GM18502 (cell line): ENCODE measurements around the gene ALOX12B.
"Not testable (repeated sequence)": the region's sequence is repeated elsewhere in the genome, so short reads cannot be mapped to it uniquely, and the experiment has no call there.

Experiments used
- ATAC-seq: cut with Tn5 transposase; IDR thresholded peaks from one replicate; pipeline ENCODE4 v1.9.1; 2021; ENCODE audit warnings: mild to moderate bottlenecking; ENCODE audit not compliant: unreplicated experiment, poor library complexity

The ALOX12B gene

DNA sequence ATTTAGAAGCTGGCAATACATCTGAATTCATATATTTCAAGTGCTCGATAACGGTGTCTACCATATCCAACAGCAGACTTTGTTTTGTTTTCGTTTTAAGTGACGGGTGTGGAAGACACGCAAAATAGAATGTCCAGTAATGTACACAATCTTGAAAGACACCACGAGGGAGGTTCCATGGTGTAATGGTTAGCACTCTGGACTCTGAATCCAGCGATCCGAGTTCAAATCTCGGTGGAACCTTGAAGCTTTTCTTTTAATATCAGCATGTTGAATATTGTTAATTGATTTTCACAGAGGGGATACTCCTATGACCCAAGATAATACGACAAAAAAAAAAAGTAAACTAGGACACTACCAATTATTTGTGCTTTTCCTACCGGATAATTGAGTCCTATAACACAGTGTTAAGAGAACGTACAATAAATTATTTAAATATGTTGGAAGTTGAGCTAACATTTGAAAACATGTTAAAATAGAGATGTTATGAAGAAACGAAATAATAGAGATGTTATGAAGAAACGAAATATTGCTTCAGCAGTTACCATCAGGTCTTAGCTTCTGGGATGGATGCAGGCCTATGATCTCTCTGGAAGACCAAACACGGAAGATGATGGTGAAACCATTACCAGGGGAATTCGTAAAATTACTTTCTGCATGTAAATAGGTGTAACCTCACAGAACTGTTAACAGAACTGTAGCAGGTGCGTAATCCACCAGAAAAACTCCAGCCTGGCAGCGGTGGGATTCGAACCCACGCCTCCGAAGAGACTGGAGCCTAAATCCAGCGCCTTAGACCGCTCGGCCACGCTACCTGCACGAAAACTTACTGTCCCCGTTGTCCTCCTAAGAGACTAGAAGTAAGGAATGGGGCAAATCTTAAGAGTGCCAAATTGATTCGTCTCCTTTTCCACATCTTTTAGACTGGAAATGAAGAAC is 32.3 kb upstream of the ALOX12B start:
- ATAC-seq = peak; percentile 35

GRCh38 chr17:8118769-8119580 is 31.5 kb upstream of the ALOX12B start:
- peak; percentile 36 for ATAC-seq

DNA sequence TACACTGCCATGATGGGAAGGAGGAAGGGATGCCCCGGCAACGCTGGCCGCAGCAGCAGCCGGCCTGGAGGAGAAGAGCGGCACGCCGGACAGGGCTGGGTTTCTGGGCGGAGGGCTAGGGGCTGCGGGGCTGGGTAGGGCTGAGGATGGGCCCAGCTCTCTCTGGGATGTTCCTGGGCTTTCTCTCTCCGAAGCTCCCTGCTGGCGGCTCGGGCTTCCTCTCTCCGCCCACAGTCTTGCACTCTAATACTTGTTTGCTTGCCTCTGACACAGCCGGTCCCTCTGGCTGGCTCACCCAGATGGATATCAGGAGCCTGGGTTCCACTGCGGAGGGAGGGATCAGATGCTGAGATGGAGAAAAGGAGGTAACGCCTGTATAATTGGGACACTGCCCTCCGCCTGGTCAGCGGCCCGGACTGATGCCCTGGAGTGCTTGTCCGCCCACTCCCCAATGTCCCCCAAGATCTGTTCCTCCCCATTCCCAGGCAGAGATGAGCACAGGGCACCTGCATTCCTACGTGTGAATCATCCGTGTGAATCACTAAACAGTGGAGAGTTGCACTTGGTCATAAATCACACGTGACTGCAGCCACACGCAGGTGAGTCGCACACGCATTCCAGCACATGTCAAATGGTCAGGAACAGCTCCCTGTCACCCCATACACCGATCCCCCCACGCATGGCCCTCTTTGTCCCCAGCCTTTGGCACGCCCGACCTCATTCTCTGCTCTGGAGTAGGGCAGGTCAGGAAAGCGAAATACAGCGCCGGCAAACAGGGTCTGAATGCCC is 30.7 kb upstream of the ALOX12B start, which contains the start of gene ALOXE3:
ALOXE3 (minus strand) TSS at position 535 of the 789 bp plus-strand sequence; CDS start at position 11, 524 bp downstream.
- ATAC-seq = no peak

GRCh38 chr17:8117367-8117979 is 30.0 kb upstream of the ALOX12B start:
- no peak for ATAC-seq

GRCh38 chr17:8116776-8117175 is 29.3 kb upstream of the ALOX12B start:
- ATAC-seq = no peak

- ATAC-seq = no peak
These were observed 23.4 kb upstream of the ALOX12B start for GRCh38 chr17:8110907-8111306.

- ATAC-seq = no peak
These were observed 22.9 kb upstream of the ALOX12B start for GRCh38 chr17:8110456-8110804.

DNA sequence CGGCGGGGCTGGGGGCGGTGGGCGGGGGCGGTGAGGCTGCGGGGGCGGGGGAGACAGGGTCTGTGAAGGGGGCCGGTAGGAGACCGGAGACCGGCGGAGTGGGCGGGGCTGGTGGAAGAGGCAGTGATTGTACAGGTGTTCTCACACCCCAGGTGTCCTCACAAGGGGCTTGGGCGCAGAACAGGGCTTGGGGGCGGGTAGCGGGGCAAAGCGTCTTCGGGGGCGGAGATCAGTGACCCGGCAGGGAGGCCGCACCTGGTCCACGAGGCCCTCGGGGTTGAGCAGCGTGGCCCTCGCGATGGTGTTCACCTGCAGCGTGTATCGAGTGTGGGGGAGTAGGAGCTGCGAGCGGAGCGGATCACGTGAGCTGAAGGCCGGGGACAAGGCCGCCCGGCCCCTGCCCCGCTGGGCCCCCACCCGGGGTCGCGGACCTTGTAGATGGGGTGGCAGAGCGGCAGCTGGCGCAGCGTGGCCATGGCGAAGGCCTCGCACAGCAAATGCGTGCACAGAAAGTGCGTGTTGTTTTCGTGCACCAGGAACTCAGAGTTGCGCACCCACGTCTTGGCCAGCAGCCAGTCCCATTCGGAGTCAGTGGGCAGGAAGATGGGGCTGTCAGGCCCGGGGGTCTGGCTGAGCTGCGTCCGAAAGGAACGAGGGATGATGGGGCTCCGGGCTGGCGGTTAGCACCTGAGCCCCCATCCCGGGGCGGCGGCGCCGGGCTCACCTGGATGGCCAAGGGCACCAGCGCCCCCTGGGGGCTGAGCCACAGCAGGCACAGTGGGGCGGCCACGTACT is 22.3 kb upstream of the ALOX12B start:
- no peak for ATAC-seq

DNA sequence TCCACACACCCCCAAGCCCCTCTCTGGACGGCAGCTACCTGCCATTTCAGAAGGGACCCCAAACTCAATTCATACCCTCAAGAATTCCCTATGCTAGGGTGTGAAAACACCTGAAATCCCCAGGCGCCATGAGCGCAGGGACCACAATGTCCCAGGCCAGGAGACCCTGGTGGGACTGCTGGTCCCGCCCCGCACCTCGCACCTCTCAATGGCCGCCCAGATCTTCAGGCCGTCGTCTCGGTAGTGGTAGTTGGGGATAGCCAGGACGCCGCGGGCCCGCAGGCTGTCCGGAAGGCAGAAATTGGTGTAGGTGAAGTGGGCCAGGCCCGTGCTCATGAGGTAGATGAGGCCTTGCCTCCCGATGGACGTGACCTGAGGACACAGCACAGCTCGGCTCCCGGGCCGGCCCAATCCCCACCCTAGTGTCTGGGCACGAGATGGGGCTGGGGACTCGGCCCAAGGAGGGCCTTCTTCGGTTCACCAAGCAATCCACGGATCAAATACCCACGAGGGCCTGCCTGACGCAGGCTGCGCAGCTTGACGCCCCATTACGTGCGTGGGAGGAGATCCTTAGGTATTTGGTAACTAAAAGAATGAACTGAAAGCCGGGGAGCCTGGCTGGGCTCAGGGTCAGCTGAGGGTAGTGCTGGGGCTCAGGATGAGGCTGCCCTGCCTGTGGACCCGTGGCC is 21.6 kb upstream of the ALOX12B start:
- ATAC-seq = no peak

DNA sequence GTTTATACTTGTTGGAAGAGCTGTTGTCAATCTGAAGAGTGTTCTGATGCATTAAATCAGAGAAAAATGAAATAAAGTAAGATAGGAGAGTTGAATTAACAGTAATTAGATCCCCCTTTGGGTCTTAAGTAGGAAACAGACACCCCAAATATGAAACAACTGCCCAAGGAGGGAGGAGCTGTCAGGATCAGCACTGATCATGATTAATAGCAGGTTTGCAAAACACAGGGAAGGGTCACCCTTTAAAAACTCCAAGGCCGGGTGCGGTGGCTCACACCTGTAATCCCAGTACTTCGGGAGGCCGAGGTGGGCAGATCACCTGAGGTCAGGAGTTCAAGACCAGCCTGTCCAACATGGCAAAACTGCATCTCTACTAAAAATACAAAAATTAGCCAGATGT is 19.5 kb upstream of the ALOX12B start:
- ATAC-seq = not testable (repeated sequence)

DNA sequence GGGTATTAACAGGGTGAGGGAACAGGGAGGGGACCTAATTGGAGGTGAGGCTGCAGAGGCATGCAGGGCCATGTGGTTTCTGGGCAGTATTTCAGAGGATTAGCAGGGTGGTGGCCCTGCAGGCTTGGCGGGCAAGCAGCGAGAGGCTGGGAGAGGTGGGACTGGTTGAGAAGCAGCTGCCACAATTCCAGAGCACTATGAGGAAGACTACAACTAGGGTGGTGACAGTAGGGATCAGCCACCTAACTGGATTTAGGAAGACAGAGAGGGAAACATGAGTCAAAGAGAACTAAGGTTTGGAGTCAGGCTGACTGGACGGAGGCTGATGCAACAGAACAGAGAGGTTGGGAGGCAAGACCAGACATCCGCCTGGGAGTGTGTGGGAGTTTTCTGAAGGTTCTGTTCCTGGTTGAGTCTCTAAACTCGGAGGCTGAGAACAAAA is 18.5 kb upstream of the ALOX12B start:
- no peak for ATAC-seq

- no peak for ATAC-seq
These were observed 17.4 kb upstream of the ALOX12B start for GRCh38 chr17:8104911-8105310.

DNA sequence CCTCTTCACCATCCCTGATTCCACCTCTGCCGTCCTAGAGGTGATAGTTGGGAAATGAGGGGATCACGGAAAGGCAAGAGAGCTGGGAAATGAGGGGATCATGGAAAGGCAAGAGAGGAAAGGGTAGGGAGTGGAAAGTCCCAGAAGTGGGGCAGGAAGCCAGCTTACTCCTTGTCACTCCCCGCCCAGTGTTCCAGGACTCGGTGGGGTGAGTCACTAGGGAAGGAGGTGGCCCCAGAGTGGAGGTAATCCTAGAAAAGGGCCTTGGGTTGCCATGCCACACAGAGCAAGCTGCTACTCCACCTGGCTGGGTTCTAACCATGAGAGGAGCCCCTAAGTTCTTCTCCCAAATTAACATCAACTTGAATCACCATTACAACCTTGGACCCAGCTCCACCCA is 16.0 kb upstream of the ALOX12B start:
- no peak for ATAC-seq

DNA sequence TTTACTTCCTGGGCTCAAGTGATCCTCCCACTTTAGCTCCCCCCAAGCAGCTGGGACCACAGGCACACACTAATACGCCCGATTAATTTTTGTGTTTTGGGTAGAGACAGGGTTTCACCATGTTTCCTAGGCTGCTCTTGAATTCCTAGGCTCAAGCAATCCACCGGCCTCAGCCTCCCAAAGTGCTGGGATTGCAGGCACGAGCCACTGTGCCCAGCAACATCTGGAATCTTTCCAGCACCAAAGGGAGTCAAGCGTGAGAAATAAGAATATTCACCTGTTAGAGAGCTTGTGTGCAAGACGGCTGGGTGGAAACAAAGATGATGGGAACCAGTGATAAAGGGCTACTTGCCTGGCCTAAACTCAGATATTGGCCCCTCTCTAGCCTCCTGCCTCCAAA is 14.2 kb upstream of the ALOX12B start:
- ATAC-seq = no peak

GRCh38 chr17:8100763-8101162 is 13.2 kb upstream of the ALOX12B start:
- no peak for ATAC-seq

GRCh38 chr17:8100111-8100510 is 12.6 kb upstream of the ALOX12B start:
- no peak for ATAC-seq

- no peak for ATAC-seq
These were observed 9.0 kb upstream of the ALOX12B start for GRCh38 chr17:8096541-8096940.

DNA sequence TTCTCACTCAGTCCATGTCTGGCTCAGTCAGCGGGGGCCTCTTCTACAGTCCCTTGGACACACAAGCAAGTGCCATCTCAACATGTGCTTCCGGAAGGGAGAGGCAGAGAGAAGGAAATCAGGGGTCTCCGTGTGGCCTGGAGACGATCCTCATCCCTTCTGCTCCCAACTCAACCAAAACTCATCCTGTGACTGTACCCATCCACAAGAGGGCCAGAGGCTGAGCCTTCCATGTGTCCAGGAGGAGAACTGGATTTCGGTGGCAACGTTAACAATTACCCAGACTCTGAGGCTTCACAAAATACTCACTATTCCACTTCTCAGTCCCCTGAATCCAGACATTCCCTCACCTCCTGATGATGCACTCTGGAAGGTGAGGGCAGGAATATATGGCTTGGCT is 7.8 kb upstream of the ALOX12B start:
- no peak for ATAC-seq
